Activated naive CD4-positive, alpha-beta T cell treated with anti-CD3 and anti-CD28 coated beads, Interleukin-2, amount 50 U/mL, for 24 hours (primary cell): ENCODE results near the gene MCM6.
"Not testable (repeated sequence)": the region's sequence is repeated elsewhere in the genome, so short reads cannot be mapped to it uniquely, and the experiment has no call there.

Experiments used
- H3K27ac Mint-ChIP-seq: one replicate; pipeline ENCODE4 v1.8.0; 2021; ENCODE audit warnings: mild to moderate bottlenecking, mixed read lengths
- H3K27me3 Mint-ChIP-seq: one replicate; pipeline ENCODE4 v1.8.0; 2021; ENCODE audit warnings: mixed read lengths
- H3K36me3 Mint-ChIP-seq: one replicate; pipeline ENCODE4 v1.8.0; 2021; ENCODE audit warnings: mixed read lengths
- H3K4me1 Mint-ChIP-seq: one replicate; pipeline ENCODE4 v1.8.0; 2021; ENCODE audit warnings: mixed read lengths
- H3K4me3 Mint-ChIP-seq: one replicate; pipeline ENCODE4 v1.8.0; 2021; ENCODE audit warnings: mild to moderate bottlenecking, mixed read lengths
- H3K9me3 Mint-ChIP-seq: one replicate; pipeline ENCODE4 v1.8.0; 2021; ENCODE audit warnings: mixed read lengths

MCM6 gene

GRCh38 chr2:135885709-135886108, 9.5 kb upstream of the MCM6 start:
- Mint-ChIP-seq H3K9me3 (no peaks in the 10 kb centered on the region), H3K4me3 (no peak overlapping the region), H3K36me3 (peaks cover 4% of the 10 kb centered on the region), H3K4me1 (no peaks in the 10 kb centered on the region), H3K27me3 (no peaks in the 10 kb centered on the region), H3K27ac (no peak overlapping the region)

- Mint-ChIP-seq H3K36me3 (no peaks in the 10 kb centered on the region), H3K4me1 (peaks cover 9% of the 10 kb centered on the region), H3K9me3 (no peaks in the 10 kb centered on the region), H3K4me3 (no peak overlapping the region), H3K27ac (no peak overlapping the region), H3K27me3 (no peaks in the 10 kb centered on the region)
Observed at GRCh38 chr2:135882415-135882814, 6.2 kb upstream of the MCM6 start.

GRCh38 chr2:135876770-135877169, 527 bp upstream of the MCM6 start:
- Mint-ChIP-seq H3K4me1 (peaks cover 45% of the 10 kb centered on the region), H3K27ac (peak overlapping the region; percentile 91), H3K4me3 (peak overlapping the region; percentile 96), H3K36me3 (peaks cover 11% of the 10 kb centered on the region)
- not testable (repeated sequence) for H3K9me3 Mint-ChIP-seq, H3K27me3 Mint-ChIP-seq

- H3K27ac Mint-ChIP-seq = peak overlapping the region; percentile 98
- no peaks in the 10 kb centered on the region for H3K27me3 Mint-ChIP-seq
- H3K4me1 Mint-ChIP-seq = peaks cover 52% of the 10 kb centered on the region
- H3K4me3 Mint-ChIP-seq = peak overlapping the region; percentile 95
- peaks cover 14% of the 10 kb centered on the region for H3K36me3 Mint-ChIP-seq
- no peaks in the 10 kb centered on the region for H3K9me3 Mint-ChIP-seq
Observed at GRCh38 chr2:135875491-135876065, 665 bp downstream of the MCM6 start.

DNA sequence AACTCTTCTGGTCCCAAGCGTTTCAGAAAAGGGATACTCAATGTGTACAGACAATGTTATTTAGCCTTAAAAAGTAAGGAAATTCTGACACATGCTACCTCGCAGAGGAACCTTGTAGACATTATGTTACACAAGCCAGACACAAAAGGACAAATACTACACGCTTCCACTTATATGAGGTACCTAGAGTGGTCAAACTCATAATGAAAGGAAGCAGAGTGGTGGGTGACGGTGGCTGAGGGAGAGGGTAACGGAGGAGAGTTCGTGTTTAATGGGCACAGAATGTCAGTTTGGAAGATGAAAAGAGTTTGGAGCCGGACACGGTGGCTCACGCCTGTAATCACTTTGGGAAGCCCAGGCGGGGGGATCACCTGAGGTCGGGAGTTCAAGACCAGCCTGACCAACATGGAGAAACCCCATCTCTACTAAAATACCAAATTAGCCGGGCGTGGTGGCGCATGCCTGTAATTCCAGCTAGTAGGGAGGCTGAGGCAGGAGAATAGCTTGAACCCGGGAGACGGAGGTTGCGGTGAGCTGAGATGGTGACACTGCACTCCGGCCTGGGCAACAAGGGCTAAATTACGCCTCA, 1.4 kb downstream of the MCM6 start:
- peaks cover 56% of the 10 kb centered on the region for H3K4me1 Mint-ChIP-seq
- H3K27ac Mint-ChIP-seq = peak overlapping the region; percentile 98
- H3K9me3 Mint-ChIP-seq = no peaks in the 10 kb centered on the region
- H3K36me3 Mint-ChIP-seq = peaks cover 19% of the 10 kb centered on the region
- H3K4me3 Mint-ChIP-seq = peak overlapping the region; percentile 95
- no peaks in the 10 kb centered on the region for H3K27me3 Mint-ChIP-seq

DNA sequence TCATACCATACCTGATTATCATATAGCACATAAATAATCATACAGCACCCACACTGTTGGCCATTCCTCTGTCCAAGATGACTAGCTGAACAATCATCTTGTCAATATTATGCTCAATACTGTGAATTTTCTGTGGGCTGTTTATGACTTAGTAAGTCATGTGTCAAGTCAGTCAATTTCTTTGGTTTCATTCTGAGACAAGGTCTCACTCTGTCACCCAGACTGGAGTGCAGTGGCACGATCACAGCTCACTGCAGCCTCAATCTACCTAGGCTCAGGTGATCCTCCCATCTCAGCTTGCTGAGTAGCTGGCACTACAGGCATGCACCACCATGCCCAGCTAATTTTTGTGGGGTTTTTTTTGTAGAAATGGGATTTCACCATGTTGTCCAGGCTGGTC, 5.7 kb downstream of the MCM6 start:
- H3K4me1 Mint-ChIP-seq = peaks cover 48% of the 10 kb centered on the region

GRCh38 chr2:135863233-135863632, 13.0 kb downstream of the MCM6 start:
- Mint-ChIP-seq H3K27ac (no peak overlapping the region), H3K4me3 (no peak overlapping the region), H3K4me1 (peaks cover 8% of the 10 kb centered on the region), H3K27me3 (no peaks in the 10 kb centered on the region), H3K9me3 (no peaks in the 10 kb centered on the region), H3K36me3 (peaks cover 25% of the 10 kb centered on the region)

More for the DNA sequence above, 5.7 kb downstream of the MCM6 start:
- Mint-ChIP-seq H3K4me3 (no peak overlapping the region), H3K36me3 (peaks cover 30% of the 10 kb centered on the region), H3K27ac (peak overlapping the region; percentile 18), H3K27me3 (no peaks in the 10 kb centered on the region), H3K9me3 (no peaks in the 10 kb centered on the region)

- no peaks in the 10 kb centered on the region for H3K9me3 Mint-ChIP-seq
- no peak overlapping the region for H3K27ac Mint-ChIP-seq
- H3K4me1 Mint-ChIP-seq = peaks cover 4% of the 10 kb centered on the region
- H3K27me3 Mint-ChIP-seq = no peaks in the 10 kb centered on the region
- no peak overlapping the region for H3K4me3 Mint-ChIP-seq
- H3K36me3 Mint-ChIP-seq = peaks cover 22% of the 10 kb centered on the region
Observed at GRCh38 chr2:135862718-135863117, 13.5 kb downstream of the MCM6 start.

- Mint-ChIP-seq H3K4me3 (no peak overlapping the region), H3K27ac (no peak overlapping the region), H3K27me3 (no peaks in the 10 kb centered on the region)
Observed at GRCh38 chr2:135853401-135853800, 22.8 kb downstream of the MCM6 start.

DNA sequence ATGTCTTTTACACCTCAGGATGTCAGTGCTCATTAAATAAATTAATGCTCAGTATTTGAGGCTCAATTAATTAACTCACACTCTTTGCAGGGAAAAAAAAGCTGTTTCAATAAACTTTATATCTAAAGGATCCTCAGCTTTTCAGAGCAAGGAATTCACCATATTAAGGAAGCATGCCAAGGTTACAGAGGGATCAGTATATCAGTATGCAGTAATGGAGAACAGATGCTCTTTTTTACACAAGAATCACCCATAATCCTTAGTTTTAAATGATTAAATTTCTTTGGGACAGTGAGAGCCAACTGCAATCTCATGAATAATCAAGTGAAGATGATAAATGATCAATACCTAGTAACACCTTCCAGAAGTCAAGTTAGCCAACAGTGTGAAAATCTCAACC, 24.4 kb downstream of the MCM6 start:
- H3K27me3 Mint-ChIP-seq = no peaks in the 10 kb centered on the region
- no peak overlapping the region for H3K4me3 Mint-ChIP-seq
- peaks cover 29% of the 10 kb centered on the region for H3K36me3 Mint-ChIP-seq
- no peak overlapping the region for H3K27ac Mint-ChIP-seq
- no peaks in the 10 kb centered on the region for H3K4me1 Mint-ChIP-seq
- no peaks in the 10 kb centered on the region for H3K9me3 Mint-ChIP-seq

More at GRCh38 chr2:135853401-135853800, 22.8 kb downstream of the MCM6 start:
- Mint-ChIP-seq H3K4me1 (no peaks in the 10 kb centered on the region), H3K9me3 (no peaks in the 10 kb centered on the region), H3K36me3 (peaks cover 26% of the 10 kb centered on the region)

DNA sequence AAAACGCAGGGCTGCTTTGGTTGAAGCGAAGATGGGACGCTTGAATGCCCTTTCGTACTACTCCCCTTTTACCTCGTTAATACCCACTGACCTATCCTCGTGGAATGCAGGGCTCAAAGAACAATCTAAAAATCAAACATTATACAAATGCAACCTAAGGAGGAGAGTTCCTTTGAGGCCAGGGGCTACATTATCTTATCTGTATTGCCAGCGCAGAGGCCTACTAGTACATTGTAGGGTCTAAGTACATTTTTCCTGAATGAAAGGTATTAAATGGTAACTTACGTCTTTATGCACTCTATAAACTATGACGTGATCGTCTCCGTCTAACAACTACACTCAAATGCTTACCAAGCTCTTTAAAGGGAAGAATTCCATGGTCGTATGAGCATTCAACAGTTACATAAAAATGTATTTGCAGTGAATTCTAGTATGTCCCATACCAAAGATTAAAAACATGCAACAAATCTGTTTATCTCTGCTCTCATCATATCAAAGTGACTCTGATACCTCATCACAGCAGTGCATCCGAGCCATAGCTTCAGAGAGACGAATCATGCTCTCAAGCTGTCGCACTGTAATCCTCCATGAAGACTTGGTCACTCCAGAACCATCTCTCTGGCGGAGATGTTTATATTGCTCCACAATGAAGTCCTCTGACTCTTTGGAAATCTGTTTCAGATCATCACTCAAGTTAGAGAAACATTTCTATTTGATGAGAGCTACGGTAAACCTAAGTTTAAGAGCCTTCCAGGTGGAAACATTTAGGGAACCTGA, 25.2 kb downstream of the MCM6 start:
- Mint-ChIP-seq H3K9me3 (no peaks in the 10 kb centered on the region), H3K4me3 (no peak overlapping the region), H3K36me3 (peaks cover 30% of the 10 kb centered on the region), H3K27me3 (no peaks in the 10 kb centered on the region), H3K27ac (no peak overlapping the region), H3K4me1 (no peaks in the 10 kb centered on the region)

DNA sequence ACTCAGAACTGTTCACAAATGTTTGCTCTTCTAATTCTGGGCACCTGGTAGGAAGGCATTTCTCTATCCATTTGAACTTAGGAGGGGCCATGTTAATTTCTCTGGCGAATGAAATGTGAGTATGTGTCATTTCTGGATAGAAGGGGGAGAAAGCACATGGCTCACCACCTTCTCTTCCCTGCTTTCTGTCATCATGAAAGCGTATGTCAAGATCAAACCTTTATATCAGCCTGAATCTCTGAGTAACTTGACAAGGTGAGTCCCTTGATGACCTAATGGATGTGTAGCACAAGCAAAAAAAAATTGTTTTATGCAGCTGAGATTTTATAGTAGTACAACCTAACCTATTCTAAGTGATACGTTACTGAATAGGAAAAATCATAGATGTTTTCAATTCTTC, 27.2 kb downstream of the MCM6 start:
- H3K4me3 Mint-ChIP-seq = no peak overlapping the region
- H3K36me3 Mint-ChIP-seq = peaks cover 33% of the 10 kb centered on the region
- no peaks in the 10 kb centered on the region for H3K4me1 Mint-ChIP-seq
- no peaks in the 10 kb centered on the region for H3K9me3 Mint-ChIP-seq
- H3K27ac Mint-ChIP-seq = no peak overlapping the region
- no peaks in the 10 kb centered on the region for H3K27me3 Mint-ChIP-seq

DNA sequence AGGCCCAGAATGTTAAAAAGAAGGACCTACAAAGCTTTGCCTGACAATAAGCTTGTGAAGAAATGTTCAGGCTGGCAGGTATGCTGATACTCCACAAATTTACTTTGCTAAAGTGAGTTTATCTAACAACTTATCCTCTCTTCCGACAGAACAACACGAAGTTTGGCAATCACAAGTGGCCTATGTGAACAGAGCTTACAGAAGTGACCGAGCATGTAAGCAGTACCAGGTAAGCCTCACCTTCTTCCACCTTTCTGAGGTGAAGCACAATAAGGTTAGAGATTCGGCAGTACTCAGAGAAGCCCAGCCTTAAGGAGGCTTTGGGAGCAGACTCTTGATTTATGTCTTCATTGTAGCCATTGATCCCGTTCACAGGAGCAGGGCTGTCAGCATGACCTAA, 30.2 kb downstream of the MCM6 start:
- H3K36me3 Mint-ChIP-seq = peaks cover 37% of the 10 kb centered on the region
- no peaks in the 10 kb centered on the region for H3K27me3 Mint-ChIP-seq

DNA sequence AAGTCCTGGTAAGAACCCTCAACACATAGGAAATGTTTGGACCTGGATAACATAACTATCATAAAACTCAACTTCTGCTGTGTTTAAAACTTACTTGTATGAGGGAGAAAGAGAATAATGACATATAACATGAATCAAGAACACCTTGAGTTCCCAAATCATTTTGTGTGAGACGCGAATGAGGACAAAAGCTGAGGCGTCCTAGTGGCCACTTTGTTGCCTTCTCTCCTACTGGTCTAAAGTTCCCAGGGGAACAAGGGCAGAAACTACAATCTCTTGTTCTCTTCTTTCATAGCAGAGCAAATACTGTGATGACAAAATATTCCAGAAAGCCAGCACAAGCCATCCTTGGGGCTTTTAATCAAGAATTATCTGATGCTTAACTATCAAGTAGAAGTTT, 31.0 kb downstream of the MCM6 start:
- Mint-ChIP-seq H3K27ac (no peak overlapping the region), H3K4me3 (no peak overlapping the region), H3K9me3 (no peaks in the 10 kb centered on the region), H3K36me3 (peaks cover 35% of the 10 kb centered on the region), H3K27me3 (no peaks in the 10 kb centered on the region), H3K4me1 (peaks cover 10% of the 10 kb centered on the region)

More for the DNA sequence above, 30.2 kb downstream of the MCM6 start:
- H3K9me3 Mint-ChIP-seq = no peaks in the 10 kb centered on the region
- H3K27ac Mint-ChIP-seq = no peak overlapping the region
- H3K4me1 Mint-ChIP-seq = peaks cover 3% of the 10 kb centered on the region
- H3K4me3 Mint-ChIP-seq = no peak overlapping the region

DNA sequence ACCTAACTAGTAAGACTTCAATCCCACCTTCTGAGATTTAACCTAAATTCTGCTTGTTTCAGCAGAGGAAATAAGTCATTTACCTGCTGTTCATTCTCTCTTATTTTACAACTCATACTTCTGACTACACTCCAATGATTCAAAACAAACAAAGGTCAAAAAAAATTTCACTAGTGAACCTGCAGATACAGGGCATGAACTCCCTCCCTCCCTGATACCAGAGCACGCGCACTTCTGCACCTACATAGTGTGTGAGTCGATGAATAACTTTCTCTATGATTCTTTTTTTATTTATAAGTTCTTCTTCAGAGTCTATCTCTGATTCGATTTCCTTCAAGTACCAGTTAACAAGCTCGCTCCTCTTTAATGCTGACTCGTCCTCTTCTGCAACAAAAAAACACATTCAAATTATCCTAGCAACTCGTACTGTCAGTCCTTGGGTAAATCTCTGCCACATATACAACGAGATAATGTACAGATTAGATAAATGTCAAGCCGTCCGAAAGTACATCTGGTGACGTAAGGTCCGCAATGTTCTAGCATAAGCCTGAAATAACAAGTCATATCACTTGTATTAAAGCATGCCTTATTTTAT, 31.8 kb downstream of the MCM6 start:
- no peaks in the 10 kb centered on the region for H3K27me3 Mint-ChIP-seq
- peaks cover 31% of the 10 kb centered on the region for H3K36me3 Mint-ChIP-seq
- H3K27ac Mint-ChIP-seq = no peak overlapping the region
- no peaks in the 10 kb centered on the region for H3K9me3 Mint-ChIP-seq
- peaks cover 13% of the 10 kb centered on the region for H3K4me1 Mint-ChIP-seq
- H3K4me3 Mint-ChIP-seq = no peak overlapping the region

DNA sequence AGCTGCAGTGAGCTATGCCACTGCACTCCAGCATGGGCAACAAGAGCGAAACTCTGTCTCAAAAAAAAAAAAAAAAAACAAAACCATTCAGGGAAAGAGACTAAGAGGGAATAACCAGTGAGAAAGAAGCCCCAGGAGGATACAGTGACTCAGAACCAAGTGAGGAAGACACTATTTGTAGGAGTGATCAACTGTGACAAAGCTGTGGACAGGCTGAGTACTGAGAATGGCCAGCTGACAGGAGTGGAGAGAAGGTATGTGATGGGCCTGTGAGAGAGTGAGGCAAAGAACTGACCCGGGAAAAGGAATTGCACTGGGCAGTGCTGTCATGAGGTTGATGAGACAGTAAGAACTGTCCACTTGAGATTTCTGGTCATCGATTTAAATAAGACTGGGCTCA, 32.6 kb downstream of the MCM6 start:
- H3K4me3 Mint-ChIP-seq = no peak overlapping the region
- H3K4me1 Mint-ChIP-seq = peaks cover 13% of the 10 kb centered on the region
- H3K27ac Mint-ChIP-seq = no peak overlapping the region
- H3K9me3 Mint-ChIP-seq = no peaks in the 10 kb centered on the region
- peaks cover 27% of the 10 kb centered on the region for H3K36me3 Mint-ChIP-seq
- no peaks in the 10 kb centered on the region for H3K27me3 Mint-ChIP-seq
